Thoracic aorta (tissue), 2 donors: ENCODE results near the gene FBXL4. TPM values are rescaled to one million over a fixed set of nuclear protein-coding genes. Genes with fewer than 3 reads are reported as not detected.

ENCODE experiments used
- ATAC-seq: fragments of 150-250 bp; one replicate; pipeline ENCODE4 v1.8.0; 2017; ENCODE audit warnings: low read depth; ENCODE audit not compliant: insufficient number of reproducible peaks, low FRiP score
- DNase-seq: peaks from one replicate; pipeline ENCODE4 v3.0.0-alpha.2; 2020; ENCODE audit warnings: low spot score
- H3K27ac ChIP-seq, 2 donors: fragments of 200-600 bp; sonication (generic); 1 replicate in 1 of 2; 2 replicates in 1 of 2; pipeline ENCODE4 v1.5.1; 2016; ENCODE audit warnings: mild to moderate bottlenecking in 2 of 2, moderate library complexity in 2 of 2
- H3K27me3 ChIP-seq: fragments of 200-600 bp; sonication (generic); replicated peaks from 2 replicates; pipeline ENCODE4 v1.6.0; 2016; ENCODE audit warnings: mild to moderate bottlenecking; ENCODE audit not compliant: insufficient read depth
- H3K36me3 ChIP-seq: fragments of 200-600 bp; sonication (generic); one replicate; pipeline ENCODE4 v1.5.1; 2016
- H3K4me1 ChIP-seq, 2 donors: fragments of 200-600 bp; sonication (generic); 1 replicate in 1 of 2; 2 replicates in 1 of 2; pipeline versions ENCODE4 v1.5.1 to v1.6.0; 2016; ENCODE audit warnings: low read depth in 2 of 2, mild to moderate bottlenecking in 1 of 2; ENCODE audit not compliant: control insufficient read depth in 1 of 2
- H3K4me3 ChIP-seq: fragments of 200-600 bp; sonication (generic); 2 replicates; pipeline ENCODE4 v1.5.1; 2016; ENCODE audit warnings: mild to moderate bottlenecking
- H3K9me3 ChIP-seq: fragments of 200-600 bp; sonication (generic); 2 replicates; pipeline ENCODE4 v1.5.1; 2016
- CTCF ChIP-seq: fragments of 200-600 bp; sonication (generic); IDR thresholded peaks from one replicate; pipeline ENCODE4 v1.5.1; 2019; ENCODE audit warnings: antibody characterized with exemption
- total RNA-seq, 2 donors: library from RNA; depleted of rRNA; stranded (reverse); fragments of >200 nt; gene quantifications; one replicate each; pipeline versions ENCODE4 v1.1.0 to v1.2.3, GENCODE V29; 2016

FBXL4 gene
- 10 to 100 TPM; 18.3 to 31.7 TPM for total RNA-seq

- Histone ChIP-seq H3K36me3 (no peaks in the 10 kb centered on the region), H3K4me1 (peaks cover 16 to 21% of the 10 kb centered on the region in 2 donors), H3K27me3 (no peaks in the 10 kb centered on the region), H3K27ac (peak within 1 kb of the TSS; percentile 81 to 83), H3K9me3 (no peaks in the 10 kb centered on the region), H3K4me3 (peak within 1 kb of the TSS; percentile 95)
- DNase-seq (peak; percentile 33), ATAC-seq (peak; percentile 86)
- TF ChIP-seq CTCF = no peak
Measured at GRCh38 chr6:98947411-98948292, at the start of gene FBXL4. FBXL4 (minus strand) TSS chr6:98947946; CDS start chr6:98926988, 20,958 bp downstream.

- Histone ChIP-seq H3K4me3 (no peak overlapping the region), H3K27me3 (no peaks in the 10 kb centered on the region), H3K4me1 (peaks cover 4 to 14% of the 10 kb centered on the region in 2 donors), H3K36me3 (no peaks in the 10 kb centered on the region), H3K9me3 (no peaks in the 10 kb centered on the region), H3K27ac (no peak overlapping the region)
- TF ChIP-seq CTCF = no peak
- DNase-seq (no peak), ATAC-seq (no peak)
Measured at GRCh38 chr6:98995116-98995515, 47.4 kb upstream of the FBXL4 start.

- no peak for TF ChIP-seq CTCF
- Histone ChIP-seq H3K27me3 (no peaks in the 10 kb centered on the region), H3K4me1 (peaks cover 4 to 14% of the 10 kb centered on the region in 2 donors), H3K4me3 (no peak overlapping the region), H3K9me3 (no peaks in the 10 kb centered on the region), H3K27ac (no peak overlapping the region), H3K36me3 (no peaks in the 10 kb centered on the region)
- no peak for ATAC-seq
- no peak for DNase-seq
Measured at GRCh38 chr6:98992535-98992934, 44.8 kb upstream of the FBXL4 start.

- no peak for TF ChIP-seq CTCF
- Histone ChIP-seq H3K27me3 (no peaks in the 10 kb centered on the region), H3K36me3 (no peaks in the 10 kb centered on the region), H3K4me1 (peaks cover 0 to 7% of the 10 kb centered on the region in 2 donors), H3K9me3 (no peaks in the 10 kb centered on the region), H3K4me3 (no peak overlapping the region), H3K27ac (no peak overlapping the region)
- ATAC-seq (no peak), DNase-seq (no peak)
Measured at GRCh38 chr6:98986071-98986615, 38.4 kb upstream of the FBXL4 start.

GRCh38 chr6:98985391-98985790 lies 37.6 kb upstream of the FBXL4 start:
- H3K9me3 ChIP-seq = no peaks in the 10 kb centered on the region
- no peak for ATAC-seq
- H3K27me3 ChIP-seq = no peaks in the 10 kb centered on the region
- H3K4me1 ChIP-seq = peaks cover 3 to 14% of the 10 kb centered on the region in 2 donors
- no peak for TF ChIP-seq CTCF
- no peak for DNase-seq
- H3K4me3 ChIP-seq = no peak overlapping the region
- H3K36me3 ChIP-seq = no peaks in the 10 kb centered on the region
- H3K27ac ChIP-seq = no peak overlapping the region
